ENCODE data around the gene GDAP1L1. TPM values are rescaled to one million over a fixed set of nuclear protein-coding genes. Genes with fewer than 3 reads are reported as not detected.

Gene GDAP1L1
- total RNA-seq, 1 donor from 2014 or later: 0.26 TPM

DNA sequence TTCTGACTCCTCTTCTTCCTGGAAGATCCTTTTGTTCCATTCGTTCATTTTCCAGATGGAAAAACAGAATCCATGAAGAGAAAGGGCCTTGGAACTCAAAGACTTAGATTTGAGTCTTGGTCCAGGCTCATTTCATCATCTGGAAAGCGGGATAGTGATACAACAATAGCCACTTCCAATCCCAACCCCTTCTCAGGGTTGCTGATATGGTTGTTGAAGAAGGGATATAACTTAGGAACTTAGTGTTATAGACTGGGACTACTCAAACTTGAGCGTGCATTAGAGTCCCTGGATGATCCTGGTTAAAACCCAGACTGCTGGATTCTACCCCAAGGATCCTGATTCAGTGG is 1.3 kb downstream of the GDAP1L1 start:
- H3K36me3 ChIP-seq: no peaks in the 10 kb centered on the region
- no peaks in the 10 kb centered on the region for H3K9me3 Mint-ChIP-seq
- no peak for DNase-seq (ENCODE audit: low spot score)
- TF ChIP-seq EZH2 (IDR thresholded peaks at IDR 0.05) (no peak), EZH2phosphoT487 (IDR thresholded peaks at IDR 0.05) (no peak)
- TF ChIP-seq, protein P1, sequence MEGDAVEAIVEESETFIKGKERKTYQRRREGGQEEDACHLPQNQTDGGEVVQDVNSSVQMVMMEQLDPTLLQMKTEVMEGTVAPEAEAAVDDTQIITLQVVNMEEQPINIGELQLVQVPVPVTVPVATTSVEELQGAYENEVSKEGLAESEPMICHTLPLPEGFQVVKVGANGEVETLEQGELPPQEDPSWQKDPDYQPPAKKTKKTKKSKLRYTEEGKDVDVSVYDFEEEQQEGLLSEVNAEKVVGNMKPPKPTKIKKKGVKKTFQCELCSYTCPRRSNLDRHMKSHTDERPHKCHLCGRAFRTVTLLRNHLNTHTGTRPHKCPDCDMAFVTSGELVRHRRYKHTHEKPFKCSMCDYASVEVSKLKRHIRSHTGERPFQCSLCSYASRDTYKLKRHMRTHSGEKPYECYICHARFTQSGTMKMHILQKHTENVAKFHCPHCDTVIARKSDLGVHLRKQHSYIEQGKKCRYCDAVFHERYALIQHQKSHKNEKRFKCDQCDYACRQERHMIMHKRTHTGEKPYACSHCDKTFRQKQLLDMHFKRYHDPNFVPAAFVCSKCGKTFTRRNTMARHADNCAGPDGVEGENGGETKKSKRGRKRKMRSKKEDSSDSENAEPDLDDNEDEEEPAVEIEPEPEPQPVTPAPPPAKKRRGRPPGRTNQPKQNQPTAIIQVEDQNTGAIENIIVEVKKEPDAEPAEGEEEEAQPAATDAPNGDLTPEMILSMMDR (IDR thresholded peaks at IDR 0.05): no peak
- H3K9ac ChIP-seq: no peak overlapping the region
- no peaks in the 10 kb centered on the region for H3K36me3 Mint-ChIP-seq
- no peak overlapping the region for H3K27ac ChIP-seq
- H3K9me3 ChIP-seq (ENCODE audit: low read depth): no peaks in the 10 kb centered on the region
- H3K4me3 Mint-ChIP-seq: peak overlapping the region; percentile 84
- H3K27ac Mint-ChIP-seq: no peak overlapping the region
- H3K4me1 Mint-ChIP-seq: peaks cover 11% of the 10 kb centered on the region
- no peak overlapping the region for H2AFZ ChIP-seq (replicated peaks)
- peaks cover 25% of the 10 kb centered on the region for H3K27me3 Mint-ChIP-seq (ENCODE audit: insufficient read depth, low read depth)
- peaks cover 5% of the 10 kb centered on the region for H3K4me1 ChIP-seq
- no peak overlapping the region for H3K4me2 ChIP-seq
- no peaks in the 10 kb centered on the region for H3K79me2 ChIP-seq (ENCODE audit: low read depth)
- no peak overlapping the region for H3K4me3 ChIP-seq
- peaks cover 3% of the 10 kb centered on the region for H3F3A ChIP-seq (ENCODE audit: low read depth)
- peaks cover 31% of the 10 kb centered on the region for H4K20me1 ChIP-seq (ENCODE audit: low read depth)
- peaks cover 29% of the 10 kb centered on the region for H3K27me3 ChIP-seq

DNA sequence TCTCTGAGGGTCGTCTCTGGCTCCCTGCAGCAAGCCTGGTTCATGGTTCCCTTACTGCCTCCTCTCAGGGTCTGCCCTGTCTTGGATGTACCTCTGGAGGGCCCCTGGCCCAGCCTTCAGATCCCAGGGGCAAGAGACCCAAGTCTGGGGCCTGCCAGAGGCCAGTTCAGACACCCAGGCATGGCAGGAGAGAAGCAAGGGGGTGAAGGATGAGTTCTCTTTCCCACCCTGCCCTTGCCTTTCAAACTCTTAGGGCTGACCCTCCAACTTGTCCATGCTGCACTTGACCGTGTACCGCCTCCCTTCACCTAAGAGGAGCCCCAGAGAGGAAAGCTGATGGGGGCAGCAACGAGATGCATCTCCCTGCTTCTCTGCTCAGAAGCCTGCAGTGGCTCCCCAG is 4.2 kb downstream of the GDAP1L1 start:
- Mint-ChIP-seq H3K9me3 (no peaks in the 10 kb centered on the region), H3K4me1 (peaks cover 11% of the 10 kb centered on the region), H3K4me3 (no peak overlapping the region), H3K36me3 (no peaks in the 10 kb centered on the region), H3K27me3 (ENCODE audit: insufficient read depth, low read depth) (peaks cover 18% of the 10 kb centered on the region), H3K27ac (no peak overlapping the region)
- no peak overlapping the region for H2AFZ ChIP-seq (replicated peaks)
- H3K4me3 ChIP-seq: no peak overlapping the region
- H3K27me3 ChIP-seq: peaks cover 18% of the 10 kb centered on the region
- H3F3A ChIP-seq (ENCODE audit: low read depth): no peaks in the 10 kb centered on the region
- TF ChIP-seq, protein P1 (IDR thresholded peaks at IDR 0.05): no peak
- TF ChIP-seq EZH2 (IDR thresholded peaks at IDR 0.05) (no peak), EZH2phosphoT487 (IDR thresholded peaks at IDR 0.05) (no peak)
- no peaks in the 10 kb centered on the region for H3K36me3 ChIP-seq
- DNase-seq (ENCODE audit: low spot score): no peak
- no peaks in the 10 kb centered on the region for H3K79me2 ChIP-seq (ENCODE audit: low read depth)
- H3K4me1 ChIP-seq: peaks cover 5% of the 10 kb centered on the region
- H3K9me3 ChIP-seq (ENCODE audit: low read depth): no peaks in the 10 kb centered on the region
- H4K20me1 ChIP-seq (ENCODE audit: low read depth): peaks cover 31% of the 10 kb centered on the region
- no peak overlapping the region for H3K4me2 ChIP-seq
- no peak overlapping the region for H3K9ac ChIP-seq
- no peak overlapping the region for H3K27ac ChIP-seq

DNA sequence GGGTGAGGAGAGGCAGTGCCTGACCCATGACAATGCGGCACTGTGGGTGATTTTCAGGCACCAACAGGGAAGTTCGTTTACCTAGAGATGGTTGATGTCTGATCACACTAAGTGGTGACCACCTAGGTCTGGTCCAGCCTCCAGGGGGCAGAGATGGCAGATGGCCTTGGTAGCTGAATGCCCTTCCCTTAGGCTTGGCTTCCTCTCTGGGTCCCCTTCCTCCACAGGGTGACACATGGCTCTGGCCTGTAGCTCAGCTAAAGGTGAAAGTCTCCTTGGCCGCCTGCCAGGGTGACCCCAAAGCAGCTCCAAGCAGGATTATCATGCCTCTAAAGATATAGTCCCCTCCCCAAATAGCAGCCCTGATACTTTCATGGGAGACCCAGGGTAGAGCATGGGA is 6.4 kb downstream of the GDAP1L1 start:
- H3K4me3 ChIP-seq: no peak overlapping the region
- Mint-ChIP-seq H3K4me1 (no peaks in the 10 kb centered on the region), H3K27ac (no peak overlapping the region), H3K36me3 (no peaks in the 10 kb centered on the region), H3K27me3 (ENCODE audit: insufficient read depth, low read depth) (peaks cover 5% of the 10 kb centered on the region), H3K9me3 (no peaks in the 10 kb centered on the region), H3K4me3 (no peak overlapping the region)
- H2AFZ ChIP-seq (replicated peaks): no peak overlapping the region
- TF ChIP-seq, protein P1 (IDR thresholded peaks at IDR 0.05): no peak
- no peak for TF ChIP-seq EZH2phosphoT487 (IDR thresholded peaks at IDR 0.05)
- no peak for TF ChIP-seq EZH2 (IDR thresholded peaks at IDR 0.05)
- H3K36me3 ChIP-seq: no peaks in the 10 kb centered on the region
- H3K4me2 ChIP-seq: no peak overlapping the region
- H4K20me1 ChIP-seq (ENCODE audit: low read depth): peaks cover 13% of the 10 kb centered on the region
- no peaks in the 10 kb centered on the region for H3K9me3 ChIP-seq (ENCODE audit: low read depth)
- H3K4me1 ChIP-seq: no peaks in the 10 kb centered on the region
- no peaks in the 10 kb centered on the region for H3F3A ChIP-seq (ENCODE audit: low read depth)
- no peaks in the 10 kb centered on the region for H3K27me3 ChIP-seq
- no peaks in the 10 kb centered on the region for H3K79me2 ChIP-seq (ENCODE audit: low read depth)
- no peak for DNase-seq (ENCODE audit: low spot score)
- H3K27ac ChIP-seq: no peak overlapping the region
- no peak overlapping the region for H3K9ac ChIP-seq

Data from neural progenitor cell (in vitro differentiated cells).